Ovary (tissue), 3 donors: ENCODE data around the gene GGCX.
"Not testable (repeated sequence)": the region's sequence is repeated elsewhere in the genome, so short reads cannot be mapped to it uniquely, and the experiment has no call there.

Experiments used
- EP300 ChIP-seq: sonication (generic); formaldehyde crosslinking; IDR thresholded peaks from one replicate; pipeline ENCODE4 v1.6.1; 2017; ENCODE audit warnings: antibody characterized with exemption
- POLR2A ChIP-seq: fragments of 450-650 bp; IDR thresholded peaks from one replicate; pipeline ENCODE4 v1.6.1; 2017; ENCODE audit warnings: antibody characterized with exemption, mild to moderate bottlenecking, moderate library complexity
- TF ChIP-seq, protein P1 (sequence below), 3 donors: fragments of 450-650 bp in 2 of 3; fragments of 200-600 bp in 1 of 3; IDR thresholded peaks; one replicate each; pipeline versions ENCODE4 v1.5.1 to v1.8.0; 2016 to 2022; ENCODE audit warnings: antibody characterized with exemption in 3 of 3, mild to moderate bottlenecking in 1 of 3
- donor health status: DM: no; HTN: no; CAD: no.

DNA sequence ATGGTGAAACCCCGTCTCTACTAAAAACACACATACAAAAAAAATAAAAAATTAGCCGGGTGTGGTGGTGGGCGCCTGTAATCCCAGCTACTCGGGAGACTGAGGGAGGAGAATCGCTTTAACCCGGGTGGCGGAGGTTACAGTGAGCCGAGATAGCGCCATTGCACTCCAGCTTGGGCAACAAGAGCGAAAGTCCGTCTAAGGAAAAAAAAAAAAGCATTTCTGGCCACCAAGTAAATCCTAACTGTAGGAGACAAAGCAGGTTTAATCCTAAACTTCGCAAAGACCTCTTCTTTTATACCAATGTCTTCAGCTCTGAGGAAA is 928 bp downstream of the GGCX start:
- TF ChIP-seq POLR2A, EP300: not testable (repeated sequence)
- TF ChIP-seq, protein P1, sequence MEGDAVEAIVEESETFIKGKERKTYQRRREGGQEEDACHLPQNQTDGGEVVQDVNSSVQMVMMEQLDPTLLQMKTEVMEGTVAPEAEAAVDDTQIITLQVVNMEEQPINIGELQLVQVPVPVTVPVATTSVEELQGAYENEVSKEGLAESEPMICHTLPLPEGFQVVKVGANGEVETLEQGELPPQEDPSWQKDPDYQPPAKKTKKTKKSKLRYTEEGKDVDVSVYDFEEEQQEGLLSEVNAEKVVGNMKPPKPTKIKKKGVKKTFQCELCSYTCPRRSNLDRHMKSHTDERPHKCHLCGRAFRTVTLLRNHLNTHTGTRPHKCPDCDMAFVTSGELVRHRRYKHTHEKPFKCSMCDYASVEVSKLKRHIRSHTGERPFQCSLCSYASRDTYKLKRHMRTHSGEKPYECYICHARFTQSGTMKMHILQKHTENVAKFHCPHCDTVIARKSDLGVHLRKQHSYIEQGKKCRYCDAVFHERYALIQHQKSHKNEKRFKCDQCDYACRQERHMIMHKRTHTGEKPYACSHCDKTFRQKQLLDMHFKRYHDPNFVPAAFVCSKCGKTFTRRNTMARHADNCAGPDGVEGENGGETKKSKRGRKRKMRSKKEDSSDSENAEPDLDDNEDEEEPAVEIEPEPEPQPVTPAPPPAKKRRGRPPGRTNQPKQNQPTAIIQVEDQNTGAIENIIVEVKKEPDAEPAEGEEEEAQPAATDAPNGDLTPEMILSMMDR (IDR thresholded peaks at IDR 0.05), result not testable (repeated sequence)
